CD14-positive monocyte (primary cell): ENCODE measurements around the gene STAT6. TPM values are rescaled to one million over a fixed set of nuclear protein-coding genes. Genes with fewer than 3 reads are reported as not detected.
A peak's percentile ranks its signal among the peaks of the same experiment; 100 is the strongest.

Source experiments
- DNase-seq, 3 donors: peaks; one replicate each; pipeline ENCODE4 v3.0.0-alpha.2; 2011 to 2022
- H2AFZ ChIP-seq: 2 replicates; pipeline ENCODE4 v1.6.0; 2012; ENCODE audit warnings: mild to moderate bottlenecking, low read depth, low read length, inconsistent platforms; ENCODE audit not compliant: insufficient read depth, poor library complexity, severe bottlenecking
- H3K27ac ChIP-seq, 2 donors: 1 replicate in 1 of 2; 2 replicates in 1 of 2; pipeline ENCODE4 v1.5.1; 2012 to 2013; ENCODE audit warnings: low read length in 2 of 2, control low read depth in 1 of 2, inconsistent platforms in 1 of 2, low read depth in 1 of 2, mild to moderate bottlenecking in 1 of 2
- H3K27me3 ChIP-seq, 2 donors: one replicate each; pipeline versions ENCODE4 v1.6.0 to v1.6.1; 2011 to 2013; ENCODE audit warnings: low read length in 2 of 2; ENCODE audit not compliant: control insufficient read depth in 2 of 2, insufficient read depth in 2 of 2
- H3K36me3 ChIP-seq, 2 donors: replicated peaks in 1 of 2; 1 replicate in 1 of 2; 2 replicates in 1 of 2; pipeline versions ENCODE4 v1.5.1 to v1.6.1; 2012 to 2013; ENCODE audit warnings: low read length in 2 of 2, control low read depth in 1 of 2, inconsistent platforms in 1 of 2, mild to moderate bottlenecking in 1 of 2; ENCODE audit not compliant: insufficient read depth in 2 of 2, control insufficient read depth in 1 of 2
- H3K4me1 ChIP-seq, 2 donors: 1 replicate in 1 of 2; 2 replicates in 1 of 2; pipeline versions ENCODE4 v1.5.1 to v1.6.1; 2012 to 2013; ENCODE audit warnings: low read length in 2 of 2, control low read depth in 1 of 2, inconsistent platforms in 1 of 2, mild to moderate bottlenecking in 1 of 2, moderate library complexity in 1 of 2; ENCODE audit not compliant: insufficient read depth in 2 of 2, control insufficient read depth in 1 of 2
- H3K4me2 ChIP-seq: replicated peaks from 2 replicates; pipeline ENCODE3; 2012; ENCODE audit warnings: low read length, moderate library complexity, mild to moderate bottlenecking; ENCODE audit not compliant: poor library complexity, severe bottlenecking; ENCODE audit errors: extremely low read depth
- H3K4me3 ChIP-seq, 3 experiments: fragments of 200-600 bp in 1 of 3; sonication (generic) in 1 of 3; replicated peaks in 1 of 3; 1 replicate in 2 of 3; 2 replicates in 1 of 3; pipeline ENCODE4 v1.5.1; 2011 to 2013; ENCODE audit warnings: low read length in 3 of 3, mild to moderate bottlenecking in 3 of 3, control low read depth in 2 of 3, low read depth in 2 of 3, inconsistent platforms in 1 of 3, moderate library complexity in 1 of 3
- H3K79me2 ChIP-seq: 2 replicates; pipeline ENCODE4 v1.6.0; 2012; ENCODE audit warnings: mild to moderate bottlenecking, control low read depth, inconsistent platforms, low read length, moderate library complexity; ENCODE audit not compliant: insufficient read depth
- H3K9ac ChIP-seq: 2 replicates; pipeline ENCODE4 v1.6.0; 2017; ENCODE audit warnings: low read length, mild to moderate bottlenecking; ENCODE audit not compliant: insufficient read depth, poor library complexity, severe bottlenecking
- H3K9me3 ChIP-seq, 2 donors: replicated peaks in 1 of 2; 1 replicate in 1 of 2; 2 replicates in 1 of 2; pipeline versions ENCODE4 v1.5.1 to v1.6.1; 2012 to 2013; ENCODE audit warnings: low read length in 2 of 2, control low read depth in 1 of 2; ENCODE audit not compliant: control insufficient read depth in 1 of 2, insufficient read depth in 1 of 2
- H4K20me1 ChIP-seq: 2 replicates; pipeline ENCODE4 v1.6.0; 2012; ENCODE audit warnings: mild to moderate bottlenecking, low read length, control low read depth, moderate library complexity; ENCODE audit not compliant: insufficient read depth
- H3K27ac Mint-ChIP-seq, 7 donors: one replicate each; pipeline ENCODE4 v1.8.0; 2020; ENCODE audit warnings: mild to moderate bottlenecking in 7 of 7, mixed read lengths in 7 of 7, moderate library complexity in 6 of 7, inconsistent platforms in 2 of 7
- H3K27me3 Mint-ChIP-seq, 3 donors: one replicate each; pipeline ENCODE4 v1.8.0; 2021 to 2022; ENCODE audit warnings: low read depth in 3 of 3, mild to moderate bottlenecking in 3 of 3, mixed read lengths in 3 of 3, moderate library complexity in 3 of 3, inconsistent platforms in 1 of 3
- H3K36me3 Mint-ChIP-seq, 2 donors: one replicate each; pipeline ENCODE4 v1.8.0; 2020; ENCODE audit warnings: mixed read lengths in 2 of 2, inconsistent platforms in 1 of 2, mild to moderate bottlenecking in 1 of 2
- H3K4me1 Mint-ChIP-seq: one replicate; pipeline ENCODE4 v1.8.0; 2020; ENCODE audit warnings: mild to moderate bottlenecking, mixed read lengths
- H3K4me3 Mint-ChIP-seq, 2 donors: one replicate each; pipeline ENCODE4 v1.8.0; 2020; ENCODE audit warnings: mild to moderate bottlenecking in 2 of 2, mixed read lengths in 2 of 2, moderate library complexity in 1 of 2
- H3K9me3 Mint-ChIP-seq, 7 donors: one replicate each; pipeline ENCODE4 v1.8.0; 2020 to 2022; ENCODE audit warnings: mixed read lengths in 7 of 7, mild to moderate bottlenecking in 6 of 7, moderate library complexity in 6 of 7, inconsistent platforms in 2 of 7
- WGBS: methylation state at CpG from one replicate; pipeline ENCODE4 v1.1.5; 2013; ENCODE audit warnings: missing lambda C conversion rate; ENCODE audit not compliant: insufficient coverage; 5-methylcytosine and 5-hydroxymethylcytosine counted together
- intact Hi-C, 2 donors: fragments of 100-400 bp; cut with micrococcal nuclease; formaldehyde crosslinking; loops; one replicate each; pipeline versions ENCODE4 v1.15.0 to v1.15.1; 2023
- polyA plus RNA-seq, 3 donors: library from polyadenylated mRNA; depleted of rRNA in 1 of 3; unstranded in 2 of 3; stranded (reverse) in 1 of 3; fragments of 300-500 nt in 2 of 3; fragments of >200 nt in 1 of 3; fragmentation: Illumina TruSeq in 2 of 3; gene quantifications; 1 replicate in 2 of 3; 2 replicates in 1 of 3; pipeline ENCODE4 v1.2.3, GENCODE V29; 2012 to 2021
- TF ChIP-seq, protein P1 (sequence below): fragments of 200-600 bp; IDR thresholded peaks from one replicate; pipeline ENCODE4 v1.8.0; 2022; ENCODE audit warnings: antibody characterized with exemption, mild to moderate bottlenecking

The STAT6 gene
- polyA plus RNA-seq, 3 donors, result 132 to 637 (median 154) TPM

- Mint-ChIP-seq H3K4me3 (no peak overlapping the region), H3K27me3 (peaks cover 0 to 3% (median 0%) of the 10 kb centered on the region in 3 donors), H3K4me1 (peaks cover 68% of the 10 kb centered on the region), H3K27ac (peak overlapping the region in 1 of 7 donors; percentile 24), H3K9me3 (no peaks in the 10 kb centered on the region), H3K36me3 (peaks cover 87 to 95% of the 10 kb centered on the region in 2 donors)
- TF ChIP-seq, protein P1, sequence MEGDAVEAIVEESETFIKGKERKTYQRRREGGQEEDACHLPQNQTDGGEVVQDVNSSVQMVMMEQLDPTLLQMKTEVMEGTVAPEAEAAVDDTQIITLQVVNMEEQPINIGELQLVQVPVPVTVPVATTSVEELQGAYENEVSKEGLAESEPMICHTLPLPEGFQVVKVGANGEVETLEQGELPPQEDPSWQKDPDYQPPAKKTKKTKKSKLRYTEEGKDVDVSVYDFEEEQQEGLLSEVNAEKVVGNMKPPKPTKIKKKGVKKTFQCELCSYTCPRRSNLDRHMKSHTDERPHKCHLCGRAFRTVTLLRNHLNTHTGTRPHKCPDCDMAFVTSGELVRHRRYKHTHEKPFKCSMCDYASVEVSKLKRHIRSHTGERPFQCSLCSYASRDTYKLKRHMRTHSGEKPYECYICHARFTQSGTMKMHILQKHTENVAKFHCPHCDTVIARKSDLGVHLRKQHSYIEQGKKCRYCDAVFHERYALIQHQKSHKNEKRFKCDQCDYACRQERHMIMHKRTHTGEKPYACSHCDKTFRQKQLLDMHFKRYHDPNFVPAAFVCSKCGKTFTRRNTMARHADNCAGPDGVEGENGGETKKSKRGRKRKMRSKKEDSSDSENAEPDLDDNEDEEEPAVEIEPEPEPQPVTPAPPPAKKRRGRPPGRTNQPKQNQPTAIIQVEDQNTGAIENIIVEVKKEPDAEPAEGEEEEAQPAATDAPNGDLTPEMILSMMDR, result no peak
- H3K4me3 ChIP-seq, result no peak overlapping the region
- no peak overlapping the region for H3K9ac ChIP-seq
- no peak overlapping the region for H3K27ac ChIP-seq
- peaks cover 49 to 51% of the 10 kb centered on the region in 2 donors for H3K4me1 ChIP-seq
- intact Hi-C loops, result no loop called here
- H2AFZ ChIP-seq, result no peak overlapping the region
- no peaks in the 10 kb centered on the region for H3K27me3 ChIP-seq
- H3K9me3 ChIP-seq, result no peaks in the 10 kb centered on the region
- H4K20me1 ChIP-seq, result peaks cover 100% of the 10 kb centered on the region
- H3K36me3 ChIP-seq, result peaks cover 84 to 100% of the 10 kb centered on the region in 2 donors
- H3K79me2 ChIP-seq, result peaks cover 46% of the 10 kb centered on the region
- no peak overlapping the region for H3K4me2 ChIP-seq
- WGBS, result no CpG with 5 or more reads among the region's 7 CpGs
- DNase-seq, result no peak
Observed at GRCh38 chr12:57142727-57143126, 31.6 kb upstream of the STAT6 start.

DNA sequence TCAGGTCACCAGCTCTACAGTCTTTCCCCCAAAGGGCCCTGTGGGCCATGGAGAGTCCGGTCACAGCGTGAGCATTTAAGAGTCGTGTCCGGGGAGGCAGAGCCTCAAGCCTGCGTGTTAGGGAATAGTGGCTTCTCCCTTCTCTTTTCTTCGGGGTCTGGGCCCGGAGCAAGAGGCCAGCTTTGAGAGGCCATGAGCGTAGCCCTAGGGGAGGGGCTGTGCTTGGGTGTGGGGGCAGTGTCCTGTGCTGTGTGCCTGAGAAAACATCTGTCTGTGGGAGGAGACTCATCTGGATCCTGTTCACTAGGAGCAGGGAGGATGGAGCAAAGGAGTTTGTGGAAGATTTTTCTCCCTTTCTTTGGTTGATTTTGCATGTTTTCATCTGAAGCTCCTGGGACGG lies 31.0 kb upstream of the STAT6 start:
- intact Hi-C loops, result no loop called here
- H3K4me1 Mint-ChIP-seq, result peaks cover 67% of the 10 kb centered on the region
- peaks cover 81 to 90% of the 10 kb centered on the region in 2 donors for H3K36me3 Mint-ChIP-seq
- peak overlapping the region in 3 of 7 donors; percentile 32 to 62 (median 36) for H3K27ac Mint-ChIP-seq
- Histone ChIP-seq H3K27me3 (no peaks in the 10 kb centered on the region), H3K9me3 (no peaks in the 10 kb centered on the region), H3K79me2 (peaks cover 45% of the 10 kb centered on the region), H2AFZ (no peak overlapping the region), H4K20me1 (peaks cover 100% of the 10 kb centered on the region), H3K4me2 (no peak overlapping the region), H3K27ac (no peak overlapping the region), H3K4me3 (no peak overlapping the region), H3K4me1 (peaks cover 48 to 51% of the 10 kb centered on the region in 2 donors), H3K36me3 (peaks cover 84 to 95% of the 10 kb centered on the region in 2 donors), H3K9ac (no peak overlapping the region)
- WGBS, result 98% methylated on average over 6 of the region's 9 CpGs
- no peak overlapping the region for H3K4me3 Mint-ChIP-seq
- H3K27me3 Mint-ChIP-seq, result peaks cover 0 to 6% (median 0%) of the 10 kb centered on the region in 3 donors
- H3K9me3 Mint-ChIP-seq, result no peaks in the 10 kb centered on the region
- no peak for DNase-seq
- TF ChIP-seq, protein P1, result no peak
